ENCODE measurements around the gene MINDY3.

MINDY3 gene

DNA sequence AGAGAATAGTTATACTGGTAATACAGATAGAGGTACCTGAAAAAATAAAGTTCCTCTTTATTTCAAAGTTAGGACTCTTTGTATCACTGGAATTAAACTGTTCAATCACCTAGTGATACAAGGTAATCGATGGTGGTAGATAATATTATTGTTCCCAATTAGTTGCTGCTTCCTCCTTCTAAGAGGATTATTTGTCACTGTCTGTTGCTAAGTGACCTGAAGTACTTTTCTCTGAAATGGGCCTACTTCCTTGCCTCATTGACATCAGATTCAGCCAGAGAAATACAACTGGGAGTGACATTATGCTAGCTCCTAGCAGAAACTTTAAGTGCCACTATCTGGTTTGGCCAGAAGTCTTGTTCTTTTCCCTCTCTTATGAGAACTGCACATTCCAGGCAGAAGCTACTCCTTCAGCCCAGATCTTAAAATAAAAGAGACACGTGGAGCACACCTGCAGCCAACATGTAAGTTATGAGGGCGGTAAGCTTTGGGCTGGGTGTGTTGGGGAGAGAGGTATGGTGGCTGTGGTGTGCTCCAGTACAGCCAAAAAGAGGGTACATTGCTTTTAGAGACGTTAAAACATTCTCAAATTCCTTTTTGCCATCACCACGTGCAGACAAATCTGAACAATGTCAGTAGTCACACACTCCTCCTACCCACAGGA is 54.8 kb downstream of the MINDY3 start:
- Histone ChIP-seq H4K20me1 (peaks cover 0 to 10% (median 0%) of the 10 kb centered on the region in 11 experiments; a peak in 2 of 22 replicates), H3K9ac (no peak overlapping the region), H3K27ac (no peak overlapping the region), H3K27me3 (no peaks in the 10 kb centered on the region), H3K4me2 (no peak overlapping the region), H3K9me3 (replicated peaks in 1 of 11) (peaks cover 17 to 23% (median 21%) of the 10 kb centered on the region in 11 experiments), H3K4me1 (no peaks in the 10 kb centered on the region), H3K4me3 (no peak overlapping the region), H3K36me3 (peaks cover 53 to 97% (median 71%) of the 10 kb centered on the region in 11 experiments)
- no peak for TF ChIP-seq Cebpa-rat (IDR thresholded peaks at IDR 0.05)

DNA sequence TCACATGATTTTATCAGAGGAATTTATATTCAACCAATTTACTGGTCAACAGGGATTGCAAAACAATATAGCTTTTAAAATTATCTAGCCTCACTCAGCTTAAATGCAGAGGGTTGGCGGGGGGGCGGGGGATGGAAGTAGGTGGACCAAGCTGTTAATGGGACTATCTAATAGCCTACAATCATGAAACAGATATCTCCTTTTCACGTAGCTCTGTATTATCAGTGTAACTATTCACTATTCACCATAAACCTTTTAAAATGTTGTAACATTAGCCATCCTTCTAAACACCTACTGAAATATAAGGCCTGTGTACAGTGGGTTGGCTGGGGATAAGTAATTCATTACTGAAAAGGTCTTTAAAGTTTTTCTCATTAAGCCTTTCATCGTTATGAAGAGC is 56.2 kb downstream of the MINDY3 start:
- no peaks in the 10 kb centered on the region for H3K27me3 ChIP-seq
- no peak overlapping the region for H3K4me2 ChIP-seq
- no peak overlapping the region for H3K27ac ChIP-seq
- peaks cover 0 to 10% (median 0%) of the 10 kb centered on the region in 11 experiments; a peak in 2 of 22 replicates for H4K20me1 ChIP-seq
- H3K4me3 ChIP-seq, result no peak overlapping the region
- H3K9ac ChIP-seq, result no peak overlapping the region
- H3K9me3 ChIP-seq (replicated peaks in 1 of 11), result peaks cover 18 to 28% (median 25%) of the 10 kb centered on the region in 11 experiments
- peaks cover 54 to 97% (median 77%) of the 10 kb centered on the region in 11 experiments for H3K36me3 ChIP-seq
- TF ChIP-seq Cebpa-rat (IDR thresholded peaks at IDR 0.05), result no peak
- H3K4me1 ChIP-seq, result no peaks in the 10 kb centered on the region

DNA sequence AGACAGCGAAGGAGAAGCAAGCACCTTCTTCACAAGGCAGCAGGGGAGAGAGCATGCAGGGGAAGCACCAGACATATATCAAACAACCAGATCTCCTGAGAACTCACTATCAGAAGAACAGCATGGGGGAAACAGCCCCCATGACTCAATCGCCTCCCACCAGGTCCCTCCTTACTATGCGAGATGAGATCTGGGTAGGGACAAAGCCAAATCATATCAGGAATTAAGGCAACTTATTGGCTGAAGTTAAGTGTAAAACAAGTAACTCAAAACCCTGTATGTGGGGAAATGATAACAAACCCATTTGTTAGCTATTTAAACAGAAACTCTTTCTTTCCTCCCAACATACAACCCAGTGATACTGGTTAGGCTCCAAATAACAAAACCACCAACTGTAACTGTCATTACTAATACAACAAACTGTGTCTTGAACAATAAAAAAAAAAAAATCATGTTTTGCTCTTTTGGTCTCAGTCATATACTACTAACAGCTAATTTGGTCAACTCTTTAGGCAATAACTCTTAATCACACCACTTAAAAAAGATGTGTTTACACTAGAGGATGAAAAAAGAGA is 57.8 kb downstream of the MINDY3 start:
- H4K20me1 ChIP-seq, result peaks cover 0 to 14% (median 0%) of the 10 kb centered on the region in 11 experiments; a peak in 3 of 22 replicates
- H3K9ac ChIP-seq, result no peak overlapping the region
- peaks cover 18 to 28% (median 25%) of the 10 kb centered on the region in 11 experiments for H3K9me3 ChIP-seq (replicated peaks in 1 of 11)
- H3K4me2 ChIP-seq, result no peak overlapping the region
- H3K4me1 ChIP-seq, result no peaks in the 10 kb centered on the region
- TF ChIP-seq Cebpa-rat (IDR thresholded peaks at IDR 0.05), result no peak
- peaks cover 61 to 97% (median 75%) of the 10 kb centered on the region in 11 experiments for H3K36me3 ChIP-seq
- no peaks in the 10 kb centered on the region for H3K27me3 ChIP-seq
- H3K27ac ChIP-seq, result no peak overlapping the region
- H3K4me3 ChIP-seq, result no peak overlapping the region

DNA sequence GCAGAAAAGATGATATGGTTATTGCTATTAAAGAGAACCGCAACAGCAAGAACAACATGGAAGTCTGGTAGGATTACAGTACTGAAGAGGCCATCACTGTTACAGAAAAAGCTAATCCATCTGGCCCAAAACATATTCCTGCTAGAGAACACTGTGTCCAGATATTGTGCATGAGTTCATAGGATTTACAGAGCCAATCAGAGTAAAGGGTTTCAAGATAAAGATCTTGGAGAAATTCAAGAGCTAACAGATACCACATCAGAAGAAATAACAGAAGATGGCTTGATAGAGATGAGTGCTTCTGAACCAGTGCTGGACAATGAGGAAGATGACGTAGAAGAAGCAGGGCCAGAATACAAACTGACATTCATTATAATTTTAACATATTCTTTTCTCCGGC is 58.7 kb downstream of the MINDY3 start:
- no peak for TF ChIP-seq Cebpa-rat (IDR thresholded peaks at IDR 0.05)
- Histone ChIP-seq H3K27ac (no peak overlapping the region), H3K4me2 (no peak overlapping the region), H3K9ac (no peak overlapping the region), H3K4me1 (no peaks in the 10 kb centered on the region), H3K36me3 (peaks cover 53 to 97% (median 69%) of the 10 kb centered on the region in 11 experiments), H4K20me1 (peaks cover 0 to 13% (median 0%) of the 10 kb centered on the region in 11 experiments; a peak in 3 of 22 replicates), H3K27me3 (no peaks in the 10 kb centered on the region), H3K9me3 (replicated peaks in 1 of 11) (peaks cover 18 to 28% (median 25%) of the 10 kb centered on the region in 11 experiments), H3K4me3 (no peak overlapping the region)

DNA sequence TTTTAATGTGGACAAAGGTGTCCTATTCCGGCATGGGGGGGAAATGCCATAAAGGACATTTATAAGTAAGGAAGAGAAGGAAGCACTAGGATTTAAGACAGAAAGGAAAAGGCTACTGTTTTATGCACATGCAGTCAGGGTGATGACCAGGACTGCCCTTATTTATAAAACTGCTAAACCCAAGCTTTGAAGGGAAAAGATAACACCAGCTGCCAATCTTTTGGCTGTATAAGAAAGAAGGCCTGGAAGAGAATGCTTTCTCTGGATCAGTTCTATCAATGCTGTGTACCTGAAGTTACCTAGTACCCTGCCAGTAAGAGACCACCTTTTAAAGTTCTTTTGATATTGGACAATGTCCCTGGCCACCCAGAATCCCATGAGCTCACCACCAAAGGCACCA is 59.2 kb downstream of the MINDY3 start:
- TF ChIP-seq Cebpa-rat (IDR thresholded peaks at IDR 0.05), result no peak
- H4K20me1 ChIP-seq, result peaks cover 0 to 13% (median 0%) of the 10 kb centered on the region in 11 experiments; a peak in 3 of 22 replicates
- H3K4me2 ChIP-seq, result no peak overlapping the region
- no peak overlapping the region for H3K27ac ChIP-seq
- peaks cover 48 to 96% (median 65%) of the 10 kb centered on the region in 11 experiments for H3K36me3 ChIP-seq
- no peak overlapping the region for H3K4me3 ChIP-seq
- H3K9ac ChIP-seq, result no peak overlapping the region
- H3K27me3 ChIP-seq, result no peaks in the 10 kb centered on the region
- H3K4me1 ChIP-seq, result no peaks in the 10 kb centered on the region
- peaks cover 18 to 28% (median 25%) of the 10 kb centered on the region in 11 experiments for H3K9me3 ChIP-seq (replicated peaks in 1 of 11)

DNA sequence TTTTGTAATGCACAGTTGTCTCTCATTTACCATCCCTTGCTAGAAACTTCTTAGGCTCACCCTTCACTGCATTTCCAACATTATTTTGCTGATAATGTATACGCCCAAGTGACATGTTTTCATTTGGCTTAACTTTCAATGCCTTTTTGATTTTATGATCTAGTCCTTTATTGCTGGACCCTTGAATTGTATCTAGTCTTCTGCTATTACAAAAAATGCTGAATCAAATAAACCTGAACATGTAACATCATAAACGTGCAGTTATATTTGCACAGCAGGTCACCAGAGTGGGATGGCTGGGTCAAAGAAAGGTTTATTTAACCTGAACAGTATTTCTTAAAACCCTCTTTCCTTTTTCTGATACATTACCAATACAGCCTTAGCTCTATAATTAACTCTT is 63.0 kb downstream of the MINDY3 start:
- H3K27ac ChIP-seq, result no peak overlapping the region

DNA sequence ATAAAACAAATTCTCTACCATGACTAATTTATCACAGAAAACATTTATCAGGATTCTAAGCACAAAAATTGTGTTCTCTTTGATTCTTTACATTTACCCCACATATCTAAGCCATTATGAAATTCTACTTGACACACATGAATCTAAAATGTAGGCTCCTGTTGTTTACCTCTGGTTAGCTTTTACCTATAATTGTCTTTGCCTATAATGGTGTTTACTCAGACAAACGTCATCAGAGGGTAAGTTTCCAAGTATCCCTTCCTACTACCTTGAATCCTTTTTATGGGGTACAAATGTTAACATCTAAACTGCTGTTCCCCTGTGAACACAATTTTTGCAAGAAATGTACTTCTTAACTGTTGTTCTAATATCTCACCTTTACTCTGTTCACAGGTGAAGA is 63.5 kb downstream of the MINDY3 start:
- H3K27ac ChIP-seq, result no peak overlapping the region
- H3K27me3 ChIP-seq, result no peaks in the 10 kb centered on the region
- H4K20me1 ChIP-seq, result peaks cover 0 to 15% (median 0%) of the 10 kb centered on the region in 11 experiments; a peak in 3 of 22 replicates
- H3K4me1 ChIP-seq, result peaks cover 8 to 15% (median 11%) of the 10 kb centered on the region in 10 experiments
- H3K36me3 ChIP-seq, result peaks cover 38 to 93% (median 61%) of the 10 kb centered on the region in 11 experiments
- peaks cover 10 to 21% (median 17%) of the 10 kb centered on the region in 11 experiments for H3K9me3 ChIP-seq (replicated peaks in 1 of 11)
- H3K4me3 ChIP-seq, result no peak overlapping the region
- TF ChIP-seq Cebpa-rat (IDR thresholded peaks at IDR 0.05), result no peak
- no peak overlapping the region for H3K9ac ChIP-seq
- H3K4me2 ChIP-seq, result no peak overlapping the region

More for the DNA sequence above, 63.0 kb downstream of the MINDY3 start:
- H3K4me3 ChIP-seq, result no peak overlapping the region
- no peak for TF ChIP-seq Cebpa-rat (IDR thresholded peaks at IDR 0.05)
- H3K27me3 ChIP-seq, result no peaks in the 10 kb centered on the region
- H3K9me3 ChIP-seq (replicated peaks in 1 of 11), result peaks cover 16 to 27% (median 22%) of the 10 kb centered on the region in 11 experiments
- H4K20me1 ChIP-seq, result peaks cover 0 to 13% (median 0%) of the 10 kb centered on the region in 11 experiments; a peak in 3 of 22 replicates
- peaks cover 44 to 99% (median 65%) of the 10 kb centered on the region in 11 experiments for H3K36me3 ChIP-seq
- no peak overlapping the region for H3K9ac ChIP-seq
- H3K4me2 ChIP-seq, result no peak overlapping the region
- H3K4me1 ChIP-seq, result peaks cover 2 to 9% (median 6%) of the 10 kb centered on the region in 10 experiments

DNA sequence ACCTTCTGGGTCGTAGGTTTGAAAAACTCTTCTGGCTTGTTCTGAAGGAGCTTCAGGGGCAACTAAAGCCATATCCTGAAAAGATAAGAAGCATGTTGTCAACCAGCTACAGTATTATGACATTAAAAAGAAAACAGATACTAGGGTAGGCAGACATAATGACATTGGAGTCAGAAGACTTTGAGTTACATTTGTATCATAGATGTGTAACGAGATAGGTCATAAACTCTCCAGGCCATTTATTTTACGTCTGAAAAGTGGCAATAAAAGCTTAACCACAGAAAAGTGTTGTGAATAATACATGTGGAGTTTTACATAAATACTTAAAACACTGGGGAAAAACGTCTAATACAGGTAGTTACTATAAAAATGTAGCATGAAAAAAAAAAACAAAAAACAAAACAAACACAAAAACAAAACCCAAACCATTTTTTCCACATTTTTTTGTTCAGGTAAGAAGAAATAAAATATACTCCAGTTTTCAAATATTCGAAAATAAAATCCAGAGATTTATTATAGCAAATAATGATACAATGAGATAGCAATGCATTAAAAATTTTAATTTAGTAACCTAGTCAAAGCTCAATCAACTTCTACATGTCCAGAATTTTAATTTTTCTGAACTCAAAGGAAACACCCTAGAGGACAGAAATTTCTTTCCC is 64.1 kb downstream of the MINDY3 start:
- Histone ChIP-seq H3K9ac (no peak overlapping the region), H3K9me3 (replicated peaks in 1 of 11) (peaks cover 5 to 15% (median 11%) of the 10 kb centered on the region in 11 experiments), H3K4me2 (no peak overlapping the region), H4K20me1 (peaks cover 0 to 17% (median 0%) of the 10 kb centered on the region in 11 experiments; a peak in 3 of 22 replicates), H3K36me3 (peaks cover 33 to 87% (median 56%) of the 10 kb centered on the region in 11 experiments), H3K4me3 (no peak overlapping the region), H3K27me3 (no peaks in the 10 kb centered on the region), H3K4me1 (peaks cover 13 to 21% (median 17%) of the 10 kb centered on the region in 10 experiments), H3K27ac (no peak overlapping the region)
- TF ChIP-seq Cebpa-rat (IDR thresholded peaks at IDR 0.05), result no peak

All from BLaER1 treated with 17β-estradiol and CSF1 and Interleukin-3, amounts not matched to agents 10 nM and 100 nM (cell line).